ENCODE data around the gene OR5A2.

GRCh38 chr11:59418156-59418555 is 8.1 kb downstream of the OR5A2 start:
- TF ChIP-seq, protein P1, sequence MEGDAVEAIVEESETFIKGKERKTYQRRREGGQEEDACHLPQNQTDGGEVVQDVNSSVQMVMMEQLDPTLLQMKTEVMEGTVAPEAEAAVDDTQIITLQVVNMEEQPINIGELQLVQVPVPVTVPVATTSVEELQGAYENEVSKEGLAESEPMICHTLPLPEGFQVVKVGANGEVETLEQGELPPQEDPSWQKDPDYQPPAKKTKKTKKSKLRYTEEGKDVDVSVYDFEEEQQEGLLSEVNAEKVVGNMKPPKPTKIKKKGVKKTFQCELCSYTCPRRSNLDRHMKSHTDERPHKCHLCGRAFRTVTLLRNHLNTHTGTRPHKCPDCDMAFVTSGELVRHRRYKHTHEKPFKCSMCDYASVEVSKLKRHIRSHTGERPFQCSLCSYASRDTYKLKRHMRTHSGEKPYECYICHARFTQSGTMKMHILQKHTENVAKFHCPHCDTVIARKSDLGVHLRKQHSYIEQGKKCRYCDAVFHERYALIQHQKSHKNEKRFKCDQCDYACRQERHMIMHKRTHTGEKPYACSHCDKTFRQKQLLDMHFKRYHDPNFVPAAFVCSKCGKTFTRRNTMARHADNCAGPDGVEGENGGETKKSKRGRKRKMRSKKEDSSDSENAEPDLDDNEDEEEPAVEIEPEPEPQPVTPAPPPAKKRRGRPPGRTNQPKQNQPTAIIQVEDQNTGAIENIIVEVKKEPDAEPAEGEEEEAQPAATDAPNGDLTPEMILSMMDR (IDR thresholded peaks at IDR 0.05; ENCODE audit: low read depth, low read length, poor library complexity, severe bottlenecking) = no peak
- TF ChIP-seq EZH2phosphoT487 (IDR thresholded peaks at IDR 0.05; ENCODE audit: borderline replicate concordance, low read length) = no peak

Data from DOHH2 (cell line).